Activated CD4-positive, alpha-beta memory T cell treated with anti-CD3 and anti-CD28 coated beads, Interleukin-2, amount 10 ng/mL, durations not matched to agents 7 days and 5 days (primary cell): ENCODE results near the gene SAG. TPM values are rescaled to one million over a fixed set of nuclear protein-coding genes. Genes with fewer than 3 reads are reported as not detected.
A peak's percentile ranks its signal among the peaks of the same experiment; 100 is the strongest.

Source experiments
- CTCF ChIA-PET: fragments of 350-600 bp; sonication (Branson Sonifier 250); formaldehyde crosslinking; loops from one replicate; lab custom pipeline; 2021; ENCODE audit warnings: antibody characterized with exemption, inconsistent platforms; lab: Charles Lee
- POLR2A ChIA-PET: fragments of 350-600 bp; sonication (Branson Sonifier 250); formaldehyde crosslinking; loops from one replicate; lab custom pipeline; 2021; ENCODE audit warnings: antibody characterized with exemption; lab: Charles Lee
- DNase-seq: peaks from one replicate; pipeline ENCODE4 v3.0.0-alpha.2; 2020
- H3K27ac Mint-ChIP-seq: one replicate; pipeline ENCODE4 v1.8.0; 2021; ENCODE audit warnings: mild to moderate bottlenecking, mixed read lengths
- H3K27me3 Mint-ChIP-seq: one replicate; pipeline ENCODE4 v1.8.0; 2021; ENCODE audit warnings: mixed read lengths
- H3K36me3 Mint-ChIP-seq: one replicate; pipeline ENCODE4 v1.8.0; 2021; ENCODE audit warnings: low read depth, mixed read lengths
- H3K4me1 Mint-ChIP-seq: one replicate; pipeline ENCODE4 v1.8.0; 2021; ENCODE audit warnings: mixed read lengths
- H3K4me3 Mint-ChIP-seq: one replicate; pipeline ENCODE4 v1.8.0; 2021; ENCODE audit warnings: mild to moderate bottlenecking, mixed read lengths
- H3K9me3 Mint-ChIP-seq: one replicate; pipeline ENCODE4 v1.8.0; 2021; ENCODE audit warnings: mixed read lengths
- total RNA-seq, 2 experiments: library from RNA; stranded (reverse); gene quantifications; one replicate each; pipeline ENCODE4 v1.2.3, GENCODE V29; 2021

SAG gene
- total RNA-seq, 2 experiments from 2014 or later = 0.10 TPM; not detected in 1

- H3K9me3 Mint-ChIP-seq = no peaks in the 10 kb centered on the region
- no peak for DNase-seq
- H3K27ac Mint-ChIP-seq = no peak overlapping the region
- no peak overlapping the region for H3K4me3 Mint-ChIP-seq
- CTCF ChIA-PET = interaction anchor here (2.3 kb wide), 1 partner anchor 21 kb away, joined by 18 read pairs; no protein-coding TSS in a partner anchor
- H3K4me1 Mint-ChIP-seq = peaks cover 62% of the 10 kb centered on the region
- peaks cover 8% of the 10 kb centered on the region for H3K27me3 Mint-ChIP-seq
- POLR2A ChIA-PET = no interaction called here
- peaks cover 21% of the 10 kb centered on the region for H3K36me3 Mint-ChIP-seq
These were observed 44.7 kb downstream of the SAG start for GRCh38 chr2:233352141-233352842.

GRCh38 chr2:233353101-233353768 is 45.6 kb downstream of the SAG start:
- Mint-ChIP-seq H3K9me3 (no peaks in the 10 kb centered on the region), H3K4me3 (peak overlapping the region; percentile 86), H3K36me3 (peaks cover 25% of the 10 kb centered on the region), H3K4me1 (peaks cover 68% of the 10 kb centered on the region), H3K27me3 (peaks cover 2% of the 10 kb centered on the region), H3K27ac (peak overlapping the region; percentile 84)
- no peak for DNase-seq
- CTCF ChIA-PET = interaction anchor here (0.6 to 2.3 kb wide), 17 partner anchors 10 to 293 kb away, joined by 3 to 21 read pairs (median 4); partner anchors contain the start of gene INPP5D
- POLR2A ChIA-PET = interaction anchor here (1.0 to 1.5 kb wide), 7 partner anchors 11 to 90 kb away, joined by 3 to 8 read pairs (median 4); no protein-coding TSS in a partner anchor

GRCh38 chr2:233353769-233354499 is 46.3 kb downstream of the SAG start, which contains the start of gene DGKD:
DGKD (plus strand) TSS chr2:233354494; CDS start chr2:233354519, 25 bp downstream.
- peaks cover 32% of the 10 kb centered on the region for H3K36me3 Mint-ChIP-seq
- POLR2A ChIA-PET = interaction anchor here (0.9 to 1.5 kb wide), 9 partner anchors 10 to 90 kb away, joined by 3 to 8 read pairs (median 4); no protein-coding TSS in a partner anchor
- DNase-seq = peak; percentile 77
- no peaks in the 10 kb centered on the region for H3K27me3 Mint-ChIP-seq
- no peaks in the 10 kb centered on the region for H3K9me3 Mint-ChIP-seq
- CTCF ChIA-PET = interaction anchor here (0.6 to 2.3 kb wide), 19 partner anchors 9 to 294 kb away, joined by 3 to 21 read pairs (median 4); partner anchors contain the start of gene INPP5D
- H3K4me3 Mint-ChIP-seq = peak within 1 kb of the TSS; percentile 86
- H3K27ac Mint-ChIP-seq = peak within 1 kb of the TSS; percentile 84
- H3K4me1 Mint-ChIP-seq = peaks cover 75% of the 10 kb centered on the region

- no peak for DNase-seq
- no peak overlapping the region for H3K27ac Mint-ChIP-seq
- H3K27me3 Mint-ChIP-seq = no peaks in the 10 kb centered on the region
- no peaks in the 10 kb centered on the region for H3K9me3 Mint-ChIP-seq
- H3K4me1 Mint-ChIP-seq = peaks cover 76% of the 10 kb centered on the region
- ChIA-PET POLR2A (interaction anchor here (0.9 to 2.4 kb wide), 7 partner anchors 11 to 91 kb away, joined by 3 to 12 read pairs (median 4); no protein-coding TSS in a partner anchor), CTCF (interaction anchor here (0.8 to 2.3 kb wide), 10 partner anchors 9 to 88 kb away, joined by 3 to 21 read pairs (median 8); no protein-coding TSS in a partner anchor)
- H3K36me3 Mint-ChIP-seq = peaks cover 35% of the 10 kb centered on the region
- no peak overlapping the region for H3K4me3 Mint-ChIP-seq
These were observed 46.9 kb downstream of the SAG start for GRCh38 chr2:233354500-233354924.

- Mint-ChIP-seq H3K4me1 (peaks cover 76% of the 10 kb centered on the region), H3K9me3 (no peaks in the 10 kb centered on the region), H3K27me3 (no peaks in the 10 kb centered on the region), H3K36me3 (peaks cover 40% of the 10 kb centered on the region), H3K4me3 (peak overlapping the region; percentile 79), H3K27ac (peak overlapping the region; percentile 18)
- ChIA-PET CTCF (interaction anchor here (1.1 to 3.4 kb wide), 5 partner anchors 8 to 295 kb away, joined by 3 to 21 read pairs (median 9); partner anchors contain the start of gene INPP5D), POLR2A (interaction anchor here (1.2 to 2.4 kb wide), 3 partner anchors 11 to 87 kb away, joined by 5 to 12 read pairs (median 8); no protein-coding TSS in a partner anchor)
- DNase-seq = no peak
These were observed 47.5 kb downstream of the SAG start for GRCh38 chr2:233354971-233355574.

- DNase-seq = no peak
- H3K9me3 Mint-ChIP-seq = no peaks in the 10 kb centered on the region
- ChIA-PET POLR2A (interaction anchor here (2.4 kb wide), 1 partner anchor 25 kb away, joined by 12 read pairs; no protein-coding TSS in a partner anchor), CTCF (interaction anchor here (1.4 to 3.4 kb wide), 3 partner anchors 87 to 295 kb away, joined by 3 to 17 read pairs (median 4); partner anchors contain the start of gene INPP5D)
- H3K36me3 Mint-ChIP-seq = peaks cover 40% of the 10 kb centered on the region
- peak overlapping the region; percentile 79 for H3K4me3 Mint-ChIP-seq
- no peaks in the 10 kb centered on the region for H3K27me3 Mint-ChIP-seq
- H3K4me1 Mint-ChIP-seq = peaks cover 68% of the 10 kb centered on the region
- no peak overlapping the region for H3K27ac Mint-ChIP-seq
These were observed 48.3 kb downstream of the SAG start for GRCh38 chr2:233355916-233356315.

- ChIA-PET CTCF (interaction anchor here (0.7 to 3.4 kb wide), 6 partner anchors 25 to 296 kb away, joined by 3 to 17 read pairs (median 4); partner anchors contain the start of gene INPP5D), POLR2A (interaction anchor here (1.0 to 2.4 kb wide), 3 partner anchors 9 to 36 kb away, joined by 3 to 12 read pairs (median 4); no protein-coding TSS in a partner anchor)
- H3K4me1 Mint-ChIP-seq = peaks cover 62% of the 10 kb centered on the region
- H3K27me3 Mint-ChIP-seq = no peaks in the 10 kb centered on the region
- no peak overlapping the region for H3K27ac Mint-ChIP-seq
- peaks cover 40% of the 10 kb centered on the region for H3K36me3 Mint-ChIP-seq
- no peaks in the 10 kb centered on the region for H3K9me3 Mint-ChIP-seq
- DNase-seq = no peak
- H3K4me3 Mint-ChIP-seq = peak overlapping the region; percentile 79
These were observed 49.1 kb downstream of the SAG start for GRCh38 chr2:233356546-233357308.

- POLR2A ChIA-PET = interaction anchor here (1.0 to 1.5 kb wide), 2 partner anchors 14 to 27 kb away, joined by 3 to 4 read pairs; no protein-coding TSS in a partner anchor
- no peaks in the 10 kb centered on the region for H3K9me3 Mint-ChIP-seq
- H3K27me3 Mint-ChIP-seq = no peaks in the 10 kb centered on the region
- DNase-seq = no peak
- H3K4me1 Mint-ChIP-seq = peaks cover 51% of the 10 kb centered on the region
- CTCF ChIA-PET = interaction anchor here (1.9 to 3.4 kb wide), 2 partner anchors 85 to 90 kb away, joined by 6 to 17 read pairs; no protein-coding TSS in a partner anchor
- no peak overlapping the region for H3K4me3 Mint-ChIP-seq
- H3K27ac Mint-ChIP-seq = no peak overlapping the region
- H3K36me3 Mint-ChIP-seq = peaks cover 45% of the 10 kb centered on the region
These were observed 50.7 kb downstream of the SAG start for GRCh38 chr2:233358335-233358734.

GRCh38 chr2:233358947-233359346 is 51.3 kb downstream of the SAG start:
- CTCF ChIA-PET = interaction anchor here (1.9 kb wide), 1 partner anchor 91 kb away, joined by 6 read pairs; no protein-coding TSS in a partner anchor
- Mint-ChIP-seq H3K27me3 (no peaks in the 10 kb centered on the region), H3K4me3 (no peak overlapping the region), H3K4me1 (peaks cover 45% of the 10 kb centered on the region), H3K9me3 (no peaks in the 10 kb centered on the region), H3K27ac (no peak overlapping the region), H3K36me3 (peaks cover 49% of the 10 kb centered on the region)
- no peak for DNase-seq
- POLR2A ChIA-PET = interaction anchor here (1.0 to 1.5 kb wide), 2 partner anchors 13 to 28 kb away, joined by 3 to 4 read pairs; no protein-coding TSS in a partner anchor

GRCh38 chr2:233359823-233360222 is 52.2 kb downstream of the SAG start:
- peaks cover 52% of the 10 kb centered on the region for H3K36me3 Mint-ChIP-seq
- CTCF ChIA-PET = no interaction called here
- H3K4me1 Mint-ChIP-seq = peaks cover 45% of the 10 kb centered on the region

GRCh38 chr2:233360771-233361176 is 53.2 kb downstream of the SAG start:
- Mint-ChIP-seq H3K9me3 (no peaks in the 10 kb centered on the region), H3K27me3 (no peaks in the 10 kb centered on the region), H3K4me3 (no peak overlapping the region), H3K4me1 (peaks cover 38% of the 10 kb centered on the region), H3K27ac (no peak overlapping the region), H3K36me3 (peaks cover 47% of the 10 kb centered on the region)
- ChIA-PET CTCF (no interaction called here), POLR2A (interaction anchor here (1.2 kb wide), 1 partner anchor 64 kb away, joined by 5 read pairs; no protein-coding TSS in a partner anchor)
- no peak for DNase-seq

More at GRCh38 chr2:233359823-233360222, 52.2 kb downstream of the SAG start:
- Mint-ChIP-seq H3K27me3 (no peaks in the 10 kb centered on the region), H3K4me3 (no peak overlapping the region), H3K27ac (no peak overlapping the region), H3K9me3 (no peaks in the 10 kb centered on the region)
- no peak for DNase-seq
- POLR2A ChIA-PET = interaction anchor here (1.1 to 1.2 kb wide), 2 partner anchors 18 to 63 kb away, joined by 4 to 5 read pairs; no protein-coding TSS in a partner anchor
